LoVo (cell line): ENCODE results near the gene ATP5PF.
"Not testable (repeated sequence)": the region's sequence is repeated elsewhere in the genome, so short reads cannot be mapped to it uniquely, and the experiment has no call there.

Source experiments
- DNase-seq: peaks from one replicate; pipeline ENCODE4 v3.0.0-alpha.2; 2016; ENCODE audit warnings: low spot score

ATP5PF gene, protein sequence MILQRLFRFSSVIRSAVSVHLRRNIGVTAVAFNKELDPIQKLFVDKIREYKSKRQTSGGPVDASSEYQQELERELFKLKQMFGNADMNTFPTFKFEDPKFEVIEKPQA

DNA sequence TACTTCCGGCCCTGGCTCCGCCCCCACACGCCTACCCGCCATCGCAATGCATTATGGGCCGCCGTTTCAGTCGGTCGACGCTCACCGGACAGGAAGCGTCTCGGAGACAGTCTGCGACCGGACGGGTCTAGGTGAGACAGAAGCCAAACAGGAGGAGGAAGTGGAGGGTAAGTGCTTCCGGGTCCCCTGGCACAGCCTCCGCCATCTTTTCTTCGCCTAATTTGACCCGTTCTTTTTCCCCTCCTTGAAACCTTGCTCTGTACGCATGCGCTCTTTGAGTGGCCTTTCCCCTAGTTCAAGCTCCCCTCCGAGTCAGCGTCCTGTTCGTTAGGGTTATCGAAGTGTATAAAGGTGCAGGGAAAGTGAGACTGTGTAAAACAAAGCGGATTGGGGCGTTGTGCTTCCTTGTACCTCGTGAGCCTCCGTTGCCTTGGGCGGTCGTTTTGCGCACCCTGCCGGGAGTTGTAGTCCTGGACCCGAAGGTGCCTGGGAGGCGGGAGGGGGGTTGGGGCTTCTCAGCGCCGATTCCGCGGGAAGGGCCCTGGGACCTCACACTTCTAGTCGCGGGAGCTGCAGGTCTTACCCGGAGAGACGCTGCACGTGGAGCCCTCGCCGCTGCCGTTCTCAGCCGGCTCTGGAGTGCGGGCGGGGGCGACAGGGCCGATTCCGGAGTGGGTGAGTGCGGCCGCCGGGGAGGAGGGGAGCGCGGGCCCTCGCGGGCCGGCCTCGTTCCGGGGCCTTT is at the start of gene ATP5PF, which contains the start of gene GABPA:
TSS of gene ATP5PF (minus strand) at position 1 of the 742 bp plus-strand sequence. CDS start 5,110 bp downstream, outside the sequence.
TSS of gene GABPA (plus strand) at position 69 of the 742 bp plus-strand sequence. CDS start 6,627 bp downstream, outside the sequence.
- peak; percentile 95 for DNase-seq

DNA sequence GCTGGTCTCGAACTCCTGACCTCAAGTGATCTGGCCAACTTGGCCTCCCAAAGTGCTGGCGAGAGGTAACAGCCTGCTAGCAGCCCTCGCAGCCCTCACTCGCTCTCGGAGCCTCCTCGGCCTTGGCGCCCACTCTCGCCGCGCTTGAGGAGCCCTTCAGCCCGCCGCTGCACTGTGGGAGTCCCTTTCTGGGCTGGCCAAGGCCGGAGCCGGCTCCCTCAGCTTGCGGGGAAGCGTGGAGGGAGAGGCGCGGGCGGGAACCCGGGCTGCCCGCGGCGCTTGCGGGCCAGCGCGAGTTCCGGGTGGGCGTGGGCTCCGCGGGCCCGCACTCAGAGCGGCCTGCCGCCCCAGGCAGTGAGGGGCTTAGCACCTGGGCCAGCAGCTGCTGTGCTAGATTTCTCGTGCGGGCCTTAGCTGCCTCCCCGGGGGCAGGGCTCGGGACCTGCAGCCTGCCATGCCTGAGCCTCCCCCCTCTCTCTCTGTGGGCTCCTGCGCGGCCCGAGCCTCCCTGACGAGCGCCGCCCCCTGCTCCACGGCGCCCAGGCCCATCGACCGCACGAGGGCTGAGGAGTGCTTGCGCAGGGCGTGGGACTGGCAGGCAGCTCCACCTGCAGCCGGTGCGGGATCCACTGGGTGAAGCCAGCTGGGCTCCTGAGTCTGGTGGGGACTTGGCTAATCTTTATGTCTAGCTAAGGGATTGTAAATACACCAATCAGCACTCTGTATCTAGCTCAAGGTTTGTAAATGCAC is 43.6 kb upstream of the ATP5PF start:
- DNase-seq: not testable (repeated sequence)

DNA sequence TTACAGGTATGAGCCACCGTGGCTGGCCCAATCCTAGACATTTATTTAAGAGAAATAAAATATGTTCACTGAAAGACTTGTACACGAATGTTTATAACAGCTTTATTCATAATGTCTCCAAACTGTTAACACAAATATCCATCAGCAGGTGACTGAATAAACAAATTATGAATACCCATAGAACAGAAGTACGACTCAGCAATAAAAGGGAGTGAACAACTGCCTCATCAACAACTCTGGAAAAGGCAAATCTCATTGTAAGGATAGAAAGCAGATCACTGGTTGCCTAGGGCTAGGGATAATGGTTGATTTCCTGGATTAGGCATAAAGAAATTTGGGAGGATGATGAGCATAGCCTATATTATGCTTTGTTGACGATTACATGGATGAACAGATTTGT is 41.7 kb upstream of the ATP5PF start:
- no peak for DNase-seq

DNA sequence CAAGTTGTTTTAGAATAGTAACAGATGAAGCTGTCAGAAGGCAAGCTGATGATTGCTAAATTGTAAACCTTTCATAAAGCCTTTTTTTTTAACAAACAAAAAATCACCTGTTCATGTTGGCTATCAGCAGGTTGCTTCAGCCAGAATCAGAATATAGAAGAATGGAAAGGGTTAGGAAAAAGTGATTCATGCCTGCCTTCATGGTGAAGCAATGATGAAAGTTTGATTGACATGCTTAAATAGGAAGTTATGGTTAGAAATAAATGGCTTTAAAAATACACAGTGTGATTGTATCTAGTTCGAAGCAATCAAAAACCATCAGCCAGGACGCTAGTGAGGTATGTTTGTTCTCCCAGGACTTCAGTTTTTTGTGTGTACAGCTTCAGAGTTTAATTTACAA is 38.0 kb upstream of the ATP5PF start:
- DNase-seq: no peak

DNA sequence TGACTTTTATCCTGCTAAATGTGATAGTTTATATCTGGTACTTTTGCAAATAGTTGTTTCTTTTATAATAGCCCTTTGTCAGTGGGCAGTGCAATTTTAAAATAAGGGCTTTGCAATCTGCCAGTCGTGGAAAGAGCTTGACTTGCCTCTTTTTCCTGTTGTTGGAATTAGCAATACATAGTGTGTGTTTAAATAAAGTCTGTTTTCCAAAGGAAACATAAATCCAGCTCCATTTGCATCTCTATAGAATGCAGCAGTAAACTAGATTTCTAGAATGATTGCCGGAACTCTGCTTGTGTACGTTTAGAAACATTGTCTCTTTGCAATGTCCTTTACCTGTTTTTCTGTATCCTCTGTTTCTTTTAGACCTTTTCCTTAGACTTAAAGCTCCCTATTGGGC is 33.2 kb upstream of the ATP5PF start:
- DNase-seq: no peak

DNA sequence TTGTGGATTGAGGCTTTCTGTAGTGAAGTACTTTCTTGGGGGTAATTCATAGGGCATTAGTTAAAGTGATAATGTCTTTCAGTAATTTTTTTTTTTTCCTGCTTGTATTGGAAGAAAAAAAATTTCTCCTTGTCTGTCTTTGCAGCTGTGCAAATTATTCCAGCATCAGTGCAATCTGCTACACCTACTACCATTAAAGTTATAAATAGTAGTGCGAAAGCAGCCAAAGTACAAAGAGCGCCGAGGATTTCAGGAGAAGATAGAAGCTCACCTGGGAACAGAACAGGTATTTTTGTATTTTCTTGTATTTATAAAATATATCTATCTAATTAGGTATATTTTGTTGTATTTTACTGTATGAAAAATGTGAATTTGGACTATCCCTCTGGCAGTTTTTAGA is 29.4 kb upstream of the ATP5PF start:
- DNase-seq: no peak

DNA sequence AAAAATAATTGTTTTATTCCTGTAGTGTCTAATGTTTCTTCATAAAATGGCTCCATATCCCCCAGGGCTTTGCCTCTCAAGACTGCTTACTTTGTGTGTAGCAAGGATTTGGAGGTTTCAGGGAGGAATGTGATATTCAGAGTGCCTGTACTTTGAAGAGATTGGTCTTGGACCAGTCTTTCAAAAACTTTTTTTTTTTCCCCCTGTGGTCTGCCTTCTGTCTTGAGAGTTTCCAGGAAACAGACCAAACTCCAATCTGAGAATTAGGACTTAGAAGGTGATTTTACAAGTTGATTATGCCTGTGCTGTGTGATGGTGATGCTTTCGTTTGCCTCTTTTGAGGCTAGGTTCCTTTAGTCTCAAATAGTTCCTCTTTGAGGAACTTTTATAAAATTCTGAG is 26.0 kb upstream of the ATP5PF start:
- DNase-seq: no peak

DNA sequence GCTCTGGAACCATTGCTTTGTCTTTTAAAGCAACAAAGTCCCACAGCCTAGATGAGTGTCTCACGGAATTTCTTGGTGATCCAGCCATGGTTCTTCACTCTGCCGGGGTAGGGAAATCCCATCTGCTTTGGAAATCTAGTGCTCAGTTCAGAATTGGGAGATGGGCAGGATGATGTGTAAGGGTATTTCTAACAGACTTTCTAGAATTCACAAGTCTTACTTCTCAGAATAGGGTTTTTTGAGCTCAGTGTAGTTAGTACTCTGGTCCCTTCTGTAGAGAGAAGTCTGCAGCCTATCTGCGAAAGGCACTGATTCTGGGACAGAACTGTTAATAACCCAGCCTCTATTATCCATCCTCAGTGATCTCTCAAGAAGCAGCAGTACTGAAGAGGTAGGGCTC is 25.4 kb upstream of the ATP5PF start:
- DNase-seq: no peak

DNA sequence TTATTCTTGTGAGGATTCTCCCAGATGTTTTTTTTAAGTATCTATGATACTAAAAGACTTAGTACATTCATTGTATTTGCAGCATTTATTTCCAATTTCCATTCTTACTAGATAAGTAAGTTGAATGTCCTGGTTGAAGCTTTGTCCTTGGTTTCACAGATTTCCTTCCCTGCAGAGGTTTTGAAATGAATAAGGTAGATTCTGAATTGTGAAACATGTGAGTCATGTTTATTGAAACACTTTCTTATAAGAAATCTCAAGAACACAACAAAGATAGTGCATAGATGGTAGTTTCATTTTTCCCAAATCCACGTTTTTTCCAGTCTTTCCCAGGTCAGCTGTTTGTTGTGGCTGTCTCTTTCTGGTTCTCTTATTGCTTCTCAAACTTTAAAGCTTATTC is 24.9 kb upstream of the ATP5PF start:
- DNase-seq: no peak

DNA sequence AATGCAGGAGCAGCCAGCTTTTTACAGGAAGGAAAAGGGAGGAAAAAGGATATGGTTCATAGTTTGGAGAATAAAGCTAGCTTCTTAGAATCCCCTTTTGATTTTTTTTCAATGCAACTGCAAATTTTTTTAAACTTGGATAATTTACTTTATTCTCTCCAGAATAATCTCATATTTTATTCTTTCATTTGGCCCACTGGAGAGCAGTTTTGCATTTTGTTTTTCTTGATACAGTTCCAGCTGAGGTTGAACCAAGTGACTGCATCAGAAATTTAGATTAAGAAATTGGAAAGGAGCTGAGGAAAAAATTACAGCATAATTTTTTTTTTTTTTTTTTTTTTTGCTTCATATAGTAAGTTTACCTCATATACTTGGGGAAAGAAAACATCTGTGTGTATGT is 22.8 kb upstream of the ATP5PF start:
- DNase-seq: no peak

DNA sequence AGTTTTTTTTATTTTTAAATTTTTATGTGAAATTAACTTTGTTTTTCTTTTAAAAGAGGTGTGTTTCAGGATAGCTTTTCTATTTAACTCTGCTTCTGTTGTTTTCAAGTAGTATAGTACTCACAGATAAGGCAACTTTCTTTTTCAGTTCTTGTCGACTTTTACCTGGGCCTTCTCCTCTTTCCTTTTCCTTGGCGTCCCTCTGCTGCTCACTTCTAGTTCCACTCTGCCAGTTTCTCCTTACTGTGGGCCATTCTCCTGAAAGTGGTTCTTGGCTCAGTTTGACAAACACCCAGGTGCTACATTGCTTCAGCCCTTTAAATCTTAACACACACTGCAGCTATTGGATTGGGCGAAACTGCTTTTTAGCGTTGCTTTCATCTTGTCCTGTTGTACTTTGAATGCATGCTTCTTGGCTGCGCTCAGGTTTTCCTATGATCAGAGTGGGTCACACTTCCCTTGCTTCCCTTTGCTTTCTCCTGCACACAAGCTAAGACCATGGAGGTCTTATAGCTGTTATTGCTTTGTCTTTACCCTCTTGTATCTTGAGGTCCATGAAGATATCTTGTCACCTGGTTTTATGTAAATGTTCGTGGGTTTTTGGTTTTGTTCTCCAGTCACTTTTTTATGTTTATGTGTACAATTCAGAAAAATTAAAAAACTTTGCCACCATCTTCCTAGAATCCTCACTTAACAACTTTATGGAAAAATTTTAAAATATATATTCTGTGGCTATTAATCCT is 21.7 kb upstream of the ATP5PF start:
- no peak for DNase-seq

DNA sequence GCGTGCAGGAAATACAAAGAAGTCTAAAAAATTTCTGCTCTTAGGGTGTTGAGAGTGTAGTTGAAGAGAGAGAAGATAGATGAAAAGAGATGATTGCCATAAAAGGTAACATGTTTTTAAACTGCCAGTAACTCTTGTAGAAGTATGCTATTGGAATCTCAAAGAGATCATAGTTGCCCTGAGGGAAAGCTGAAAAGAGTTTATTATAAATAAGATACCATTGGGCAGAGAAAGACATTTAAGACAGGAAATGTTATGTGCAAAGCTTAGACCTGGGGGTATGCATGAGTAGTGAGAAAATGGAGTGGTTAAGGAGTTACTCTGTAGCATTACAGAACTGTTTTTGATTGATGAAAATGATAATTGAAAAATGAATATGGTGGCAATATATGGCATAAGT is 17.7 kb upstream of the ATP5PF start:
- no peak for DNase-seq

DNA sequence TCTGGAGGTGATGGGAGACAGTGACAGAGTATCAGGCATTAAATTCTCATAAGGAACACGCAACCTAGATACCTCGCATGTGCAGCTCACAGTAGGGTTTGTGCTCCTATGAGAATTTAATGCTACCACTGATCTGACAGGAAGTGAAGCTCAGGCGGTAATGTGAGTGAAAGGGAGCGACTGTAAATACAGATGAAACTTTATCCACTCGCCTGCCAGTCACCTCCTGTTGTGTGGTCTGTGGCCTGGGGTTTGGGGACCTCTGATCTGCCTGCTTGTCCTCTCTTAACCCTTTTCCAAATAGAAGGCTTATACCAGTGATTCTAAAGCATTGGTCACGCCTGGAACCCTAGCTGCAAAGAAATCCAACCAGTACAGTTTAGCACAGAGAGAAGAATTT is 15.4 kb upstream of the ATP5PF start:
- DNase-seq: no peak

DNA sequence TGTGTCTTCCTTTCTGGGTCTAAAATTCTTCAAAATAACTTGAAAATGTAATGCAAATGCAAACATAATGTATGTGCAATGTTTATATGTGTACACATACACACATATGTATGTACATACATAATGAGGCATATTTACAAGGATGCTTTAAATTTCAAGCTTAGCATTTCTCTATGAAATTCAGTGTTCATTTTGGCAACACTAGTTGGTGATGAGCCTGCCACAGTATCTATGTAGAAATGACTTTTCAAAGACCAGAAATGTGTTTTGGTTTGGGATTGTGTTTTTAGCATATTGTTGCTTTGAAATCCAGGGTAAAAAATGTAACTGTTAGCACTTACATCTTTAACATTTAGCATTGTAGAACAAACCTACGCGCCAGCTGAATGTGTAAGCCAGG is 10.2 kb upstream of the ATP5PF start:
- DNase-seq: no peak

DNA sequence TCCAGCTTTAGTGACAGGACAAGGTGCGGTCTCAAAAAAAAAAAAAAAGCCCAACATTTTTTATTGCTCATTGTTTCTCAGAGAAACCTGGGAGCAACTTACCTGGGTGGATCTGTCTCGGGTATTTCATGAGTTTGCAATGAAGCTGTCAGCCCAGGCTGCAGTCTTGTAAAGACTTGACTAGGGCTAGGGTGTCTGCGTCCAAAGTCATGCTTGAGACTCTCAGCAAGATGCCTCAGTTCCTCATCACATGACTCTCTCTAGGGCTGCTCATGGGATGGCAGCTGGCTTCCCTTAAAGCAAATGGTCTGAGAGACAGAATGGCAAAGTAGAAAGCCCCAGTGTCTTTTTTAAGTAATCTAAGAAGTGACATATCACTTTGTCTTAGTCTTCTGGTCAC is 8.2 kb upstream of the ATP5PF start:
- DNase-seq: no peak

DNA sequence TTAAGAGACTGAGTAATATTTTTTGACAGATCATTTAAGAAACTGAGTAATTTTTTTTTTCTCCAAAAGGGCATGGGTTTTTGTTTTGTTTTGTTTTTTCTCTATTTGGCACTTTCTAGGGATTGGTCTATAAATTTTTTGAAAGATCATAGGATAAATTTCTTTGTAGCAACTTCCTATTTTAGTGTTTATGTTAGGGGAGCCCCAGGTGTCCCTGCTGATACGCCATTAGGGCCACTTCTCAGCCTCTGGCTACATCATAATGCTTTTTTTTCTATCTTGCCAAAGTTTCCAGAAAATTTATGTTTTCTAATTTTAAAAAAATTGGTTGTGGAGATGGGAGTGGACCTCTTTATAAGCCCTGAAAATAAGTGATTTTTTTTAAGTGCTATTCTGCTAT is 2.7 kb upstream of the ATP5PF start:
- DNase-seq: no peak

DNA sequence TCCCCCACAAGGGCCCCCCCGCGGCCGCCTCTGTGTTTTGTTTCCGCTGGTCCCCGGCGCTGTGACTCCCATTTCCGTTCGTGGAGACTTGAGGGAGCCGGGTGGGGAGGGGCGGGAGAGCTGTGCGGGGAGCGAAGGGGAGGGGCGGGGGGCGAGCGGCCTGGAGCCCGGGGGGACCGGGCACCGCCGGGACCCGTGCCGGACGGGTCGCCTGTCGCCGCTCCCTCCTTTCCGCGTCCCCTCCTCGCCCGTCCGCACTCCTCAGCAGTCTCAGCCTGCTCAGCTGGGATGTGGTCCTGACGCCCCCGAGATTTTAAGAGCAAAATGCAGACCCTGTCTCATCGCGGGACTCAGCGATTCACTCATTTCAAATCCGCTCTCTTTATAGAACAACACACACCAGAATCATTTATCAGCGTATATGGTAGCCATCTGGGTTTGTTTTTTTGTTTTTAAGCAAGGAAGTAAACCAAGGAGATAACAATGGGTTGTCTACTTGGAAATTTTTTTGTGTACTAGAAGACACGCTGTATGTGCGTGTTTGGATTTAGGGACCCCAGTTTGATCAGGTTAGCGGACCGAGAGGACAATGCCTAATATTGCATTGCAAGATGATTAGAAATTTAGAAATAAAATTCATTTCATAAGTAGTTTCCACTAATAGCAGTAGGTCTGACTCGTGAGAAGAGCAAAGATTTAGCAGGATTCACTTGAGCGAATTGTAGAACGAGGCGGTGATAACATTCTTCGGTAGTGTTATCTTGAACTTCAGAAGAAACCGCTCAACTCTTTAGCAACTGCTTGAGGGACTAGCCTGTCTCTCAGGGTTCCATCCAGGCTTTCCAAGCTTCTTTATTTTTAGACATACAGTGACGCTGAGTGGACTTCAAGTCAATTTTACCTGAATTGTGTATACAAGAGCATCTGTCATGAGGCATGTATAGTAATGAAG is 1.2 kb upstream of the ATP5PF start:
- peak; percentile 65 for DNase-seq

DNA sequence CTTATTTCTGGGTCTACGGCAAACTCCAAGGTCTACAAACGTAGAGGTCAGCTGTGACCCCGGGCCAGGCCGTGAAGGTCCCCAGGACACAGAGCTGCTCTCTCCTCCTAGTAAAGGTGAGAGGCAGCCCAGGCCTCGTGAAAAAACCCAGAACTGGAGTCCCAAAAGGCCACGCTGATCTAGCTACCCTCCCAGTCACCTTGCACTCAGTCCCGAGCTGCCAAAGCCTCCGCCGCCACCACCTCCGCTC is 125 bp downstream of the ATP5PF start:
- DNase-seq: no peak

DNA sequence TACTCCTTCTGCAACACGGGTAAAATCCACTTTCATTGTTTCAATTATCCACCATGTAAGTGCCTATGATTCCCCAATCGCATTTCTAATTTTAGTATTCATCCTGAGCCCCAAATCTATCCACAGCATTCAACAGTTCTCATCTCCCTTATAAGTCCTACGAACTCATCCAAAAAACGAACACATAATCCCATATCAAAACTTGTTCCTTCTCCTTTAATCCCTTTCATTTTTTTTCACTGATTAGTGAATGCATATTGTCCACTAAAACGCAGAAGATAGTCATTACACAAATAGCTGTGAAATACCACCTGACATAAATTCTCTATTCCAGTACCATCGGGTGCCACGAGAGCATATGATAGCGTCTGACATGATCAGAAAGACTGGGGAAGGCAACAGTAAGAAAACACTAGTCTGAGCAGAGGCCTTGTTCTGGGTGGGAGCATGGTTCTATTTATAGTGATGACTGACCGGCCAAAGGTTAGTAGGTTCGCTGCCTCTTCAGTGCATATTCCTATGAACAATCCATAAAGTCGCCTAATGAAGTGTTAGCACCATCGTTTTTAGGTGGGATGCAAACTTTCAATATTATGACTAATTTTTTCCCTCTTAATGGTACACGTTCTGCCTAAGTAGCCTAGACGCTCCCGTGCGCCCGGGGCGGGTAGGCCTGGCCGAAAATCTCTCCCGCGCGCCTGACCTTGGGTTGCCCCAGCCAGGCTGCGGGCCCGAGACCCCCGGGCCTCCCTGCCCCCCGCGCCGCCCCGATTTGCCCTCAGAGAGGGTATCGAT is 648 bp downstream of the ATP5PF start:
- DNase-seq: peak; percentile 30

DNA sequence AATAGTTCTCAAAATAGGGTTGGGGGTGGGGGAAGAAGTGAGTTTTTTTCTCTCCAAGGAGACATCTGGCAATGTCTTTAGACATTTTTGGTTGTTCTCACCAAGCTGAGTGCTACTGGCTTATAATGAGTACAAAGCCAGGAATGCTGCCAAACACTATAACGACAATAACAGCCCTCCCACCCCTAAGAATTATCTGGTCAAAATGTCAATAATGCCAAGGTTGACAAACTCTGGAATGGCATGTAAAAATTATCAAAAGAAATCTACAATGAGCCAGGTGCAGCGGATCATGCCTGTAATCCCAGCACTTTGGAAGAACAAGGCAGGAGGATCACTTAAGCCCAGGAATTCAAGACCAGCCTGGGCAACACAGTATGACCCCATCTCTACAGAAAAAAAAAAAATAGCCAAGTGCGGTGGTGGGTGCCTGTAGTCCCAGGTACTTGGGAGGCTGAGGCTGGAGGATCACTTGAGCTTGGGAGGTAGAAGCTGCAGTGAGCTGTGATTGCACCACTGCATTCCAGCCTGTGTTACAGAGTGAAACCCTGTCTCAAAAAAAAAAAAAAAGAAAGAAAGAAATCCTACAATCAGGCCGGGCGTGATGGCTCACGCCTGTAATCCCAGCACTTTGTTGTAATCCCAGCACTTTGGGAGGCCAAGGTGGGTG is 2.5 kb downstream of the ATP5PF start:
- DNase-seq: no peak
